Stimulated activated CD4-positive, alpha-beta T cell treated with anti-CD3 and anti-CD28 coated beads, Interleukin-12 subunit alpha, Interleukin-12 subunit beta, amount 100 ng/mL, for 4 hours (primary cell): ENCODE measurements around the gene CST7.

Experiments used
- DNase-seq: peaks from one replicate; pipeline ENCODE4 v3.0.0-alpha.2; 2020

Gene CST7

GRCh38 chr20:24965065-24965919, 16.2 kb downstream of the CST7 start:
- DNase-seq: no peak

DNA sequence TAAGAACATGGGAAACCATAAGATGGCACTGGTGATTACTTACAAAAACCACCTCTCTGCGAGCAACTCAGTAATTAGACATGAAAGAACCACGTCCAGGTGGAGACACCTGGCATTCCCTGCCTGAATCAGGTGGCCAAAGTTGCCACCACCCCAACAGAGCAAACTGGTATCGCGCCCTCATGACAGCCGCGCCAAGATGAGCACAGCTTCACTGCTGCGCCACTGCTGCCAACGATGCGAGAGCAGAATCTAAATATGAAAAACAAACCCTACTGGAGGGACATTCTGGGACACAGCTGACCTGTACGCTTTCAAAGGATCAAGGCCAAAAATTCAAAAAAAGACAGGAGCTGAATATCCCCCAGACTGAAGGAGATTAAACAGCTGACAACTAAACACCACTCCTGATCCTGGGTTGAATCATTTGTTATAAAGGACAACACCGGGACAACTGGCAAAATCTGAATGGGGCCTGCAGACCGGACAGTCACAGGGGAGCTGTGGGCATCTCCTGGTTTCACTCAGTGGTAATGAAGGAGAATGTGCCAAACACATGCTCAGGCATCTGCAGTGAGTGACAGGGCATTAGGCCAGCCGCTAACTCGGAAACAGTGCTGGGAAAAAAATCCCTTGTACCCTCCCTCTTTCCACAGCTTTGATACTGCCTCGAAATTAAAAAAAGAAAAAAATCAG, 17.4 kb downstream of the CST7 start:
- no peak for DNase-seq

GRCh38 chr20:24968278-24968800, 19.3 kb downstream of the CST7 start:
- no peak for DNase-seq

GRCh38 chr20:24969186-24970029, 20.3 kb downstream of the CST7 start:
- DNase-seq: no peak

GRCh38 chr20:24970030-24970553, 21.0 kb downstream of the CST7 start:
- DNase-seq: no peak

GRCh38 chr20:24970754-24971153, 21.7 kb downstream of the CST7 start:
- no peak for DNase-seq

- no peak for DNase-seq
Measured at GRCh38 chr20:24971376-24972101, 22.5 kb downstream of the CST7 start.

DNA sequence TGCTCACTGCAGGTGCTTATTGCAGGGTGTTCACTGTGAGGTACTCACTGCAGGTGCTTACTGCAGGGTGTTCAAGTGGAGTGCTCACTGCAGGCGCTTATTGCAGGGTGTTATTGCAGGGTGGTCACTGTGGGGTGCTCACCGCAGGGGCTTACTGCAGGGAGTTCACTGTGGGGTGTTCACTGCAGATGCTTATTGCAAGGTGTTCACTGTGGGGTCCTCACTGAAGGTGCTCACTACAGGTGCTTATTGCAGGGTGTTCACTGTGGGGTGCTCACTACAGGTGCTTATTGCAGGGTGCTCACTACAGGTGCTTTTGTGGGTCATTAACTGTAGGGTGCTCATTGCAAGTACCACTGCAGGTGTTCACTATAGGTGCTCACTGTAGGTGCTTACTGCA, 23.3 kb downstream of the CST7 start:
- no peak for DNase-seq

- no peak for DNase-seq
Measured at GRCh38 chr20:24977336-24977735, 28.3 kb downstream of the CST7 start.

- DNase-seq: no peak
Measured at GRCh38 chr20:24977797-24978196, 28.7 kb downstream of the CST7 start.

- DNase-seq: no peak
Measured at GRCh38 chr20:24978513-24978912, 29.4 kb downstream of the CST7 start.

DNA sequence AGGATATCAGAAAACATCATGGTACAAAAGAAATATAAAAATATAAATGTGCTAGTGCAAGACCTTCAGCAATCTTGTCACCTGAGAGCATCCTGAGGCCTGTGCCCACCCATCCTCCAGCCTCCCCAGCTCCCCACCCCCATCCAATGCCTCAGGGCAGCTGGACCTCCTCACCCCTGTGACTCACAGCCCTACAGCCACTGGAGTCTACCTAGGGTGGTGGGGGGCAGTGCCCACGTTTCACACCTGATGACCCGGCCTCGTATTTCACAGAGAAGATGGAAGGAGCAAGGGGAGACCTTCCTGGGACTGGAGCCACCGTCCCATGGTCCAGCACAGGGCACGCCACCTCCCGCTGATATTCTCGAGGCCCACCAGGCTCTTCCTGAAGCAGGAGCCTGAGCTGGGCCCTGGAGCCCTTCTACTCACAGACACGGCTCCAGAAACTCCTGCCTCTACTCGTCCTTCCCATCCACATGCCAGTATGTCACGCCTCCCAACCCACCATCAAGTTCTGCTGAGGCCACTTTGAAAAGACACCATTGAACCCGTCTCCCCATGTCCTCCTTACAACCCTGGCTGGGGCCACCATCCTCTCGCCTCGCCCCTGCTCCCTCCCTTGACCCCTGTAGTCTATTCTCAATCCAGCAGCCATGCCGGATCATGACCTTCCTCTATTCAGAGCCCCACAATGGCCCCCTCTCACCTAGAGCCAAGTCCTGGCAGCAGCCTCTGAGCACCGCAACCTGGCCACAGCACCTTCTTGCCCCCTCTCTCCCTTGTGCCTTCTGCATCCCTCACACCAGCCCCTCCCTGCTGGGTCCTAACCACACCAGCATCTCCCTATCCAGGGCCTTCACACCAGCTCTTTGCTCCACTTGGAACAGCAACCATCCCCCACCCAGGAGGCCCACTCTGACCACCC, 30.2 kb downstream of the CST7 start:
- DNase-seq: no peak

GRCh38 chr20:24980291-24981053, 31.4 kb downstream of the CST7 start:
- DNase-seq: no peak

- DNase-seq: no peak
Measured at GRCh38 chr20:24981282-24981681, 32.2 kb downstream of the CST7 start.

GRCh38 chr20:24981790-24982189, 32.7 kb downstream of the CST7 start:
- DNase-seq: no peak

DNA sequence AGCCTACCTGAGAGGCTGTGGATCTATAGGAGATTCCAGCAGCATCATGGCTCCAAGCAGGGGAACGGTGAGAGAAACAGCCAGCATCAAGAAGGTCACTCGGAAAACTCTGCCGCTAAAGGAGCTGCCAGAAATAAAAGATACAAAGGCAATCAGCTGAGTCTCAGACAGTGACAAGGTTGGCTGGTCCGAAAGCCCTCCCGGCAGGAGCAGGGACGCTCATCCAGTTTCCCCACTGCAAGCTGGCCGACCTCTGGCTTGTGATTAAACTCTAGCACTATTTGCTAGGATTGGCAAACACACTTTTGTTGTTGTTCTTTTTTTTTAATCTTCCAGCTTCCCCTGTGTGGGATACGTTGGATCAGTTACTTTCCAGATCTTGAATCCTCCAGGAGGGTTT, 34.8 kb downstream of the CST7 start:
- no peak for DNase-seq

- no peak for DNase-seq
Measured at GRCh38 chr20:24984961-24985640, 36.0 kb downstream of the CST7 start.

DNA sequence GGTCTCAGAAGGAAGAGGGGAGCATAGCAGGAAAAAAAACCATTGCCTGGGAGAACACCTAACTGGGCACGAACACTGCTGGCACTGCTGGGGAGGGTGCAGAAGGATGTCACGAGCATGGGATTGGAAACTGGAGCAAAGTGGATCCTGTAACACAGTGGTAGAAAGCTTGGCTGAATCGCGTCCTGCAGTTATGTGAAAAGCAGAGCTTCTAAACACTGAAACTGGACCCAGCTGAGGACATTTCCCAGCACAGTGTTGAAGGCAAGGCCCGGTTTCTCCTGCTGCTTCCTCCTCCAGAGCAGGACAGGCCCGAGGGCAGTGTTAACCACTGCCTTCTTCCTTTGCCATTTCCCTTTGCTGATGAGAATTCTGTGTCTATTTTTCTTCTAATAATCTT, 36.7 kb downstream of the CST7 start:
- no peak for DNase-seq

- no peak for DNase-seq
Measured at GRCh38 chr20:24986436-24987015, 37.5 kb downstream of the CST7 start.
